Inflammatory macrophage treated with lipopolysaccharide for 1 hour (primary cell): ENCODE data around the gene THSD7B.
"Not testable (repeated sequence)": the region's sequence is repeated elsewhere in the genome, so short reads cannot be mapped to it uniquely, and the experiment has no call there.

Source experiments
- DNase-seq, 2 donors: peaks; one replicate each; pipeline ENCODE4 v3.0.0-alpha.2; 2020 to 2022

Gene THSD7B

GRCh38 chr2:136962105-136962725, 196.9 kb downstream of the THSD7B start:
- no peak for DNase-seq

- no peak for DNase-seq
These were observed 201.1 kb downstream of the THSD7B start for GRCh38 chr2:136966485-136966884.

- DNase-seq = no peak
These were observed 215.0 kb downstream of the THSD7B start for GRCh38 chr2:136980303-136980702.

- not testable (repeated sequence) for DNase-seq
These were observed 216.3 kb downstream of the THSD7B start for GRCh38 chr2:136981689-136982088.

GRCh38 chr2:136985044-136985443, 219.7 kb downstream of the THSD7B start:
- no peak for DNase-seq

- DNase-seq = no peak
These were observed 221.4 kb downstream of the THSD7B start for GRCh38 chr2:136986605-136987221.

GRCh38 chr2:136990316-136990715, 225.0 kb downstream of the THSD7B start:
- DNase-seq = no peak

GRCh38 chr2:136994793-136995192, 229.4 kb downstream of the THSD7B start:
- DNase-seq = no peak

- no peak for DNase-seq
These were observed 232.2 kb downstream of the THSD7B start for GRCh38 chr2:136997557-136997956.

- no peak for DNase-seq
These were observed 235.5 kb downstream of the THSD7B start for GRCh38 chr2:137000811-137001210.

- DNase-seq = no peak
These were observed 237.6 kb downstream of the THSD7B start for GRCh38 chr2:137002896-137003295.

GRCh38 chr2:137005210-137005609, 239.9 kb downstream of the THSD7B start:
- DNase-seq = no peak

- DNase-seq = no peak
These were observed 242.6 kb downstream of the THSD7B start for GRCh38 chr2:137007938-137008337.

- no peak for DNase-seq
These were observed 244.6 kb downstream of the THSD7B start for GRCh38 chr2:137009953-137010352.

- DNase-seq = no peak
These were observed 255.3 kb downstream of the THSD7B start for GRCh38 chr2:137020452-137021196.

GRCh38 chr2:137021763-137022162, 256.4 kb downstream of the THSD7B start:
- DNase-seq = no peak

GRCh38 chr2:137023205-137023604, 257.9 kb downstream of the THSD7B start:
- DNase-seq = no peak

- DNase-seq = no peak
These were observed 266.4 kb downstream of the THSD7B start for GRCh38 chr2:137031731-137032130.

- no peak for DNase-seq
These were observed 271.3 kb downstream of the THSD7B start for GRCh38 chr2:137036619-137037018.

- no peak for DNase-seq
These were observed 274.3 kb downstream of the THSD7B start for GRCh38 chr2:137039482-137040152.

- DNase-seq = no peak
These were observed 282.0 kb downstream of the THSD7B start for GRCh38 chr2:137047369-137047768.

- no peak for DNase-seq
These were observed 283.1 kb downstream of the THSD7B start for GRCh38 chr2:137048455-137048854.

GRCh38 chr2:137049518-137049917, 284.2 kb downstream of the THSD7B start:
- no peak for DNase-seq

- no peak for DNase-seq
These were observed 285.6 kb downstream of the THSD7B start for GRCh38 chr2:137050949-137051348.
